ENCODE measurements around the gene RBFOX2.
A peak's percentile ranks its signal among the peaks of the same experiment; 100 is the strongest.
"Not testable (repeated sequence)": the region's sequence is repeated elsewhere in the genome, so short reads cannot be mapped to it uniquely, and the experiment has no call there.

The RBFOX2 gene

GRCh38 chr22:36039125-36039524 lies 10.5 kb upstream of the RBFOX2 start:
- DNase-seq, result no peak

GRCh38 chr22:36037102-36037758 lies 8.6 kb upstream of the RBFOX2 start:
- DNase-seq, result no peak

GRCh38 chr22:36036167-36036624 lies 7.6 kb upstream of the RBFOX2 start:
- DNase-seq, result no peak

GRCh38 chr22:36032611-36033010 lies 4.0 kb upstream of the RBFOX2 start:
- DNase-seq, result no peak

- DNase-seq, result no peak
These were observed 757 bp upstream of the RBFOX2 start for GRCh38 chr22:36029406-36029755.

GRCh38 chr22:36027935-36028645 lies 534 bp downstream of the RBFOX2 start:
- no peak for DNase-seq

- no peak for DNase-seq
These were observed 1.1 kb downstream of the RBFOX2 start for GRCh38 chr22:36027579-36027934.

GRCh38 chr22:36026741-36027140 lies 1.9 kb downstream of the RBFOX2 start:
- DNase-seq, result no peak

GRCh38 chr22:36022697-36023096 lies 5.9 kb downstream of the RBFOX2 start:
- no peak for DNase-seq

GRCh38 chr22:36022162-36022561 lies 6.5 kb downstream of the RBFOX2 start:
- DNase-seq, result no peak

GRCh38 chr22:36021606-36022153 lies 6.9 kb downstream of the RBFOX2 start:
- peak; percentile 52 for DNase-seq

- not testable (repeated sequence) for DNase-seq
These were observed 7.8 kb downstream of the RBFOX2 start for GRCh38 chr22:36020865-36021264.

- DNase-seq, result no peak
These were observed 11.0 kb downstream of the RBFOX2 start for GRCh38 chr22:36017651-36018091.

GRCh38 chr22:36016684-36017083 lies 11.9 kb downstream of the RBFOX2 start:
- no peak for DNase-seq

- no peak for DNase-seq
These were observed 12.7 kb downstream of the RBFOX2 start for GRCh38 chr22:36015811-36016529.

- no peak for DNase-seq
These were observed 13.3 kb downstream of the RBFOX2 start for GRCh38 chr22:36015155-36015810.

- no peak for DNase-seq
These were observed 14.0 kb downstream of the RBFOX2 start for GRCh38 chr22:36014546-36015074.

- DNase-seq, result no peak
These were observed 16.3 kb downstream of the RBFOX2 start for GRCh38 chr22:36012332-36012731.

GRCh38 chr22:36010882-36011281 lies 17.7 kb downstream of the RBFOX2 start:
- no peak for DNase-seq

GRCh38 chr22:36010090-36010489 lies 18.5 kb downstream of the RBFOX2 start:
- DNase-seq, result peak; percentile 81

GRCh38 chr22:36009085-36009484 lies 19.5 kb downstream of the RBFOX2 start:
- no peak for DNase-seq

GRCh38 chr22:36008565-36008964 lies 20.1 kb downstream of the RBFOX2 start:
- no peak for DNase-seq

- DNase-seq, result no peak
These were observed 20.5 kb downstream of the RBFOX2 start for GRCh38 chr22:36008131-36008530.

All from DMS 273 treated with DMSO at 0.1 percent for 48 hours (cell line).